Loucy (cell line): Measurements from ENCODE around the gene CUEDC1.
A peak's percentile ranks its signal among the peaks of the same experiment; 100 is the strongest.

Source experiments
- H2AFZ ChIP-seq: fragments of 200-600 bp; sonication (generic); 2 replicates; pipeline ENCODE4 v1.6.0; 2016; ENCODE audit warnings: antibody characterized with exemption, mild to moderate bottlenecking, low read length, moderate library complexity
- H3F3A ChIP-seq: fragments of 200-600 bp; 2 replicates; pipeline ENCODE4 v1.6.0; 2016; ENCODE audit warnings: antibody characterized with exemption, low read depth, mild to moderate bottlenecking
- H3K27me3 ChIP-seq: fragments of 200-600 bp; sonication (generic); 2 replicates; pipeline ENCODE4 v1.6.1; 2014; ENCODE audit warnings: low read length, mild to moderate bottlenecking; ENCODE audit not compliant: insufficient read depth, poor library complexity, severe bottlenecking
- H3K36me3 ChIP-seq: fragments of 200-600 bp; sonication (generic); 2 replicates; pipeline ENCODE4 v1.6.1; 2016; ENCODE audit warnings: low read length; ENCODE audit not compliant: insufficient read depth
- H3K4me1 ChIP-seq: fragments of 200-600 bp; sonication (generic); 2 replicates; pipeline ENCODE4 v1.5.1; 2014; ENCODE audit warnings: low read length, mild to moderate bottlenecking; ENCODE audit not compliant: insufficient read depth, poor library complexity, severe bottlenecking
- H3K4me2 ChIP-seq: fragments of 200-600 bp; sonication (generic); 2 replicates; pipeline ENCODE4 v1.6.0; 2014; ENCODE audit warnings: antibody characterized with exemption, low read length, low read depth, mild to moderate bottlenecking; ENCODE audit not compliant: poor library complexity, severe bottlenecking
- H3K4me3 ChIP-seq: fragments of 200-600 bp; sonication (generic); 2 replicates; pipeline ENCODE4 v1.5.1; 2014; ENCODE audit warnings: low read length, mild to moderate bottlenecking, mixed read lengths; ENCODE audit not compliant: poor library complexity, severe bottlenecking
- H3K79me2 ChIP-seq: fragments of 200-600 bp; sonication (generic); 2 replicates; pipeline ENCODE4 v1.6.1; 2014; ENCODE audit warnings: low read length; ENCODE audit not compliant: insufficient read depth
- H3K9ac ChIP-seq: fragments of 200-600 bp; sonication (generic); 2 replicates; pipeline ENCODE4 v1.6.0; 2014; ENCODE audit warnings: mild to moderate bottlenecking, low read depth, low read length, moderate library complexity; ENCODE audit not compliant: poor library complexity, severe bottlenecking
- H3K9me2 ChIP-seq: fragments of 200-600 bp; sonication (generic); replicated peaks from 2 replicates; pipeline ENCODE4 v1.6.1; 2016; ENCODE audit warnings: low read depth, low read length, mixed read lengths
- H3K9me3 ChIP-seq: fragments of 200-600 bp; sonication (generic); 2 replicates; pipeline ENCODE4 v1.6.1; 2014; ENCODE audit warnings: mild to moderate bottlenecking, antibody characterized with exemption, low read length, low read depth; ENCODE audit not compliant: insufficient read depth
- H4K20me1 ChIP-seq: fragments of 200-600 bp; sonication (generic); 2 replicates; pipeline ENCODE4 v1.6.0; 2014; ENCODE audit warnings: antibody characterized with exemption, low read length, mild to moderate bottlenecking; ENCODE audit not compliant: insufficient read depth, poor library complexity, severe bottlenecking
- CTCF ChIP-seq: fragments of 200-600 bp; sonication (generic); conservative IDR thresholded peaks from 2 replicates; pipeline ENCODE4 v1.5.1; 2014; ENCODE audit warnings: mild to moderate bottlenecking, antibody characterized with exemption, low read length
- EZH2phosphoT487 ChIP-seq: fragments of 200-600 bp; IDR thresholded peaks from 2 replicates; pipeline ENCODE4 v1.6.1; 2018; ENCODE audit warnings: antibody characterized with exemption, mild to moderate bottlenecking, moderate library complexity, borderline replicate concordance

CUEDC1 gene

GRCh38 chr17:57817299-57817698 lies 137.9 kb downstream of the CUEDC1 start:
- no peak overlapping the region for H3K4me2 ChIP-seq
- no peaks in the 10 kb centered on the region for H4K20me1 ChIP-seq
- no peak overlapping the region for H2AFZ ChIP-seq
- peaks cover under 1% of the 10 kb centered on the region for H3K4me1 ChIP-seq
- no peaks in the 10 kb centered on the region for H3K9me2 ChIP-seq
- TF ChIP-seq CTCF = no peak
- TF ChIP-seq EZH2phosphoT487 = no peak
- no peaks in the 10 kb centered on the region for H3K79me2 ChIP-seq
- H3K27me3 ChIP-seq = no peaks in the 10 kb centered on the region
- H3K9me3 ChIP-seq = no peaks in the 10 kb centered on the region
- no peaks in the 10 kb centered on the region for H3K36me3 ChIP-seq
- H3K4me3 ChIP-seq = no peak overlapping the region
- no peaks in the 10 kb centered on the region for H3F3A ChIP-seq
- no peak overlapping the region for H3K9ac ChIP-seq

- no peaks in the 10 kb centered on the region for H3K79me2 ChIP-seq
- no peaks in the 10 kb centered on the region for H3F3A ChIP-seq
- H2AFZ ChIP-seq = no peak overlapping the region
- H3K36me3 ChIP-seq = no peaks in the 10 kb centered on the region
- H3K4me3 ChIP-seq = no peak overlapping the region
- no peaks in the 10 kb centered on the region for H3K9me3 ChIP-seq
- peaks cover 17% of the 10 kb centered on the region for H3K4me1 ChIP-seq
- H3K4me2 ChIP-seq = no peak overlapping the region
- no peaks in the 10 kb centered on the region for H3K9me2 ChIP-seq
- H3K27me3 ChIP-seq = no peaks in the 10 kb centered on the region
- no peak overlapping the region for H3K9ac ChIP-seq
- no peaks in the 10 kb centered on the region for H4K20me1 ChIP-seq
- no peak for TF ChIP-seq EZH2phosphoT487
- no peak for TF ChIP-seq CTCF
Measured at GRCh38 chr17:57814421-57814820, 140.8 kb downstream of the CUEDC1 start.

- H2AFZ ChIP-seq = 0 out of 2 replicates have a peak overlapping the region, but pooled peaks have one; percentile 7
- no peaks in the 10 kb centered on the region for H3K9me2 ChIP-seq
- H3K79me2 ChIP-seq = no peaks in the 10 kb centered on the region
- no peaks in the 10 kb centered on the region for H4K20me1 ChIP-seq
- no peak for TF ChIP-seq CTCF
- no peak for TF ChIP-seq EZH2phosphoT487
- H3K4me3 ChIP-seq = peak overlapping the region; percentile 26
- H3K36me3 ChIP-seq = no peaks in the 10 kb centered on the region
- no peaks in the 10 kb centered on the region for H3K9me3 ChIP-seq
- no peak overlapping the region for H3K9ac ChIP-seq
- H3K4me1 ChIP-seq = peaks cover 17% of the 10 kb centered on the region
- peak overlapping the region; percentile 71 for H3K4me2 ChIP-seq
- H3F3A ChIP-seq = no peaks in the 10 kb centered on the region
- H3K27me3 ChIP-seq = peaks cover 5% of the 10 kb centered on the region
Measured at GRCh38 chr17:57811638-57812280, 143.5 kb downstream of the CUEDC1 start.
